NT2/D1 (cell line): ENCODE results near the gene MTG1.

Source experiments
- DNase-seq: peaks from one replicate; pipeline ENCODE4 v3.0.0-alpha.2; 2011; ENCODE audit warnings: low read depth, low spot score
- H3K27me3 ChIP-seq: 2 replicates; pipeline ENCODE4 v1.6.0; 2011; ENCODE audit warnings: mild to moderate bottlenecking; ENCODE audit not compliant: insufficient read length, insufficient read depth
- H3K36me3 ChIP-seq: 2 replicates; pipeline ENCODE4 v1.6.1; 2011; ENCODE audit warnings: mild to moderate bottlenecking, low read length, mixed read lengths; ENCODE audit not compliant: insufficient read depth, insufficient read length
- H3K4me1 ChIP-seq: 2 replicates; pipeline ENCODE4 v1.5.1; 2011; ENCODE audit not compliant: insufficient read depth, insufficient read length
- H3K4me3 ChIP-seq: 2 replicates; pipeline ENCODE4 v1.5.1; 2011; ENCODE audit warnings: low read depth; ENCODE audit not compliant: insufficient read length
- H3K9ac ChIP-seq: 2 replicates; pipeline ENCODE4 v1.6.0; 2011; ENCODE audit warnings: low read depth; ENCODE audit not compliant: insufficient read length
- H3K9me3 ChIP-seq: 2 replicates; pipeline ENCODE4 v1.5.1; 2011; ENCODE audit warnings: mild to moderate bottlenecking, low read length; ENCODE audit not compliant: insufficient read depth
- SUZ12 ChIP-seq: IDR thresholded peaks from 2 replicates; pipeline ENCODE4 v1.6.1; 2011; ENCODE audit not compliant: insufficient read length, insufficient read depth; ENCODE audit errors: extremely low read depth
- YY1 ChIP-seq: IDR thresholded peaks from 2 replicates; pipeline ENCODE4 v1.6.1; 2011; ENCODE audit not compliant: insufficient read length, insufficient read depth
- ZNF274 ChIP-seq: IDR thresholded peaks from 2 replicates; pipeline ENCODE4 v1.6.1; 2011; ENCODE audit warnings: mild to moderate bottlenecking, low read depth, low read length

The MTG1 gene

GRCh38 chr10:133400624-133401424, 6.9 kb downstream of the MTG1 start:
- H3K4me3 ChIP-seq: no peak overlapping the region
- DNase-seq: no peak
- no peak overlapping the region for H3K9ac ChIP-seq
- H3K4me1 ChIP-seq: no peaks in the 10 kb centered on the region
- TF ChIP-seq YY1: no peak
- TF ChIP-seq ZNF274: no peak
- no peak for TF ChIP-seq SUZ12
- no peaks in the 10 kb centered on the region for H3K9me3 ChIP-seq
- H3K27me3 ChIP-seq: no peaks in the 10 kb centered on the region
- H3K36me3 ChIP-seq: peaks cover 88% of the 10 kb centered on the region

GRCh38 chr10:133401500-133401899, 7.5 kb downstream of the MTG1 start:
- Histone ChIP-seq H3K4me3 (no peak overlapping the region), H3K9ac (no peak overlapping the region), H3K36me3 (peaks cover 84% of the 10 kb centered on the region), H3K9me3 (no peaks in the 10 kb centered on the region), H3K4me1 (no peaks in the 10 kb centered on the region), H3K27me3 (no peaks in the 10 kb centered on the region)
- DNase-seq: no peak
- TF ChIP-seq SUZ12: no peak
- no peak for TF ChIP-seq ZNF274
- TF ChIP-seq YY1: no peak

GRCh38 chr10:133401981-133402725, 8.2 kb downstream of the MTG1 start:
- Histone ChIP-seq H3K27me3 (no peaks in the 10 kb centered on the region), H3K9ac (no peak overlapping the region), H3K4me3 (no peak overlapping the region), H3K4me1 (no peaks in the 10 kb centered on the region), H3K9me3 (no peaks in the 10 kb centered on the region), H3K36me3 (peaks cover 78% of the 10 kb centered on the region)
- TF ChIP-seq YY1 (no peak), SUZ12 (no peak), ZNF274 (no peak)
- DNase-seq: no peak

- Histone ChIP-seq H3K27me3 (no peaks in the 10 kb centered on the region), H3K9me3 (no peaks in the 10 kb centered on the region; the same call in 1 of the 2 replicates), H3K4me1 (no peaks in the 10 kb centered on the region), H3K4me3 (no peak overlapping the region), H3K36me3 (peaks cover 76% of the 10 kb centered on the region), H3K9ac (no peak overlapping the region)
- DNase-seq: no peak
- TF ChIP-seq ZNF274 (no peak), YY1 (no peak), SUZ12 (no peak)
Measured at GRCh38 chr10:133403359-133403758, 9.4 kb downstream of the MTG1 start.

- Histone ChIP-seq H3K4me1 (no peaks in the 10 kb centered on the region), H3K4me3 (no peak overlapping the region), H3K36me3 (peaks cover 72% of the 10 kb centered on the region), H3K9ac (no peak overlapping the region), H3K27me3 (no peaks in the 10 kb centered on the region), H3K9me3 (no peaks in the 10 kb centered on the region; the same call in 1 of the 2 replicates)
- TF ChIP-seq YY1: no peak
- TF ChIP-seq ZNF274: no peak
- no peak for TF ChIP-seq SUZ12
- DNase-seq: no peak
Measured at GRCh38 chr10:133403784-133404183, 9.8 kb downstream of the MTG1 start.

GRCh38 chr10:133405272-133405671, 11.3 kb downstream of the MTG1 start:
- no peaks in the 10 kb centered on the region for H3K4me1 ChIP-seq
- H3K9ac ChIP-seq: no peak overlapping the region
- H3K9me3 ChIP-seq: no peaks in the 10 kb centered on the region; the same call in 1 of the 2 replicates
- peaks cover 66% of the 10 kb centered on the region for H3K36me3 ChIP-seq
- no peak for DNase-seq
- TF ChIP-seq SUZ12: no peak
- H3K4me3 ChIP-seq: no peak overlapping the region
- no peaks in the 10 kb centered on the region for H3K27me3 ChIP-seq

GRCh38 chr10:133405844-133406527, 12.0 kb downstream of the MTG1 start:
- H3K36me3 ChIP-seq: peaks cover 63% of the 10 kb centered on the region
- H3K9me3 ChIP-seq: peaks cover 2% of the 10 kb centered on the region; the same call in 1 of the 2 replicates
- no peaks in the 10 kb centered on the region for H3K27me3 ChIP-seq
- H3K9ac ChIP-seq: no peak overlapping the region
- H3K4me1 ChIP-seq: no peaks in the 10 kb centered on the region
- TF ChIP-seq YY1 (no peak), ZNF274 (no peak), SUZ12 (no peak)
- no peak overlapping the region for H3K4me3 ChIP-seq
- DNase-seq: no peak
